ENCODE results near the gene MRPS21. TPM values are rescaled to one million over a fixed set of nuclear protein-coding genes. Genes with fewer than 3 reads are reported as not detected.

The MRPS21 gene
- total and polyA plus RNA-seq, 2 of the 8 experiments (the other 6 are each of a cell fraction or from before 2014, with no cell fraction given): 81.9 to 99.8 TPM

- ChIA-PET POLR2A (ENCODE audit: partially characterized antibody) (interaction anchor here (1.2 to 25.2 kb wide), 9 partner anchors 8 to 395 kb away, joined by 3 to 535 read pairs (median 11); partner anchors contain the start of genes APH1A, C1orf54, CA14 and RPRD2), CTCF (ENCODE audit: partially characterized antibody) (interaction anchor here (0.5 to 16.5 kb wide), 3 partner anchors 12 to 117 kb away, joined by 3 to 326 read pairs (median 43); partner anchors contain the start of genes APH1A, C1orf54 and CA14)
- no peak overlapping the region; the same call in 1 of the 2 replicates for H2BK15ac ChIP-seq (ENCODE audit: low read length)
- H3K4ac ChIP-seq (replicated peaks; ENCODE audit: insufficient read length, low read depth, low read length): no peak overlapping the region
- H3K9me3 ChIP-seq (ENCODE audit: insufficient read depth in 2 of 2, low read depth in 1 of 2, low read length in 1 of 2): no peaks in the 10 kb centered on the region
- peaks cover 8% of the 10 kb centered on the region; the same call in 1 of the 2 replicates for H3K23me2 ChIP-seq (ENCODE audit: low read depth, low read length)
- no peak overlapping the region; the same call in 1 of the 2 replicates for H2BK12ac ChIP-seq (ENCODE audit: low read depth, low read length)
- peak overlapping the region; percentile 56 to 83 (median 70) for H3K4me3 ChIP-seq (ENCODE audit: extremely low read depth in 1 of 4, insufficient read depth in 2 of 4, low read depth in 3 of 4, low read length in 4 of 4)
- H2BK120ac ChIP-seq (replicated peaks; ENCODE audit: low read depth, low read length): no peak overlapping the region
- H4K20me1 ChIP-seq (replicated peaks in 1 of 2; ENCODE audit: control insufficient read depth in 1 of 2, insufficient read depth in 2 of 2, low read length in 2 of 2): peaks cover 2% of the 10 kb centered on the region in 2 experiments
- TF ChIP-seq SP1 (IDR thresholded peaks at IDR 0.05; ENCODE audit: low read depth, low read length) (no peak), SP2 (IDR thresholded peaks at IDR 0.05; ENCODE audit: low read length) (no peak), POLR2AphosphoS5 (IDR thresholded peaks at IDR 0.05; ENCODE audit: low read depth, low read length) (no peak), SUZ12 (IDR thresholded peaks at IDR 0.05; ENCODE audit: low read length) (no peak), NANOG (IDR thresholded peaks at IDR 0.05; ENCODE audit: insufficient read depth, low read depth, low read length, poor library complexity, severe bottlenecking) (no peak), SIRT6 (IDR thresholded peaks at IDR 0.05; ENCODE audit: low read length) (no peak), RBBP5 (IDR thresholded peaks at IDR 0.05; ENCODE audit: borderline replicate concordance, low read depth, low read length) (no peak), CHD2 (IDR thresholded peaks at IDR 0.05; ENCODE audit: low read length) (no peak), RXRA (IDR thresholded peaks at IDR 0.05; ENCODE audit: insufficient read depth, low read depth, low read length) (no peak), RFX5 (IDR thresholded peaks at IDR 0.05; ENCODE audit: borderline replicate concordance, low read depth, low read length) (no peak), YY1 (IDR thresholded peaks at IDR 0.05; ENCODE audit: low read depth, low read length) (no peak), GTF2F1 (IDR thresholded peaks at IDR 0.05; ENCODE audit: borderline replicate concordance, low read depth, low read length) (no peak)
- DNase-seq (ENCODE audit: low read depth in 1 of 2, low spot score in 2 of 2) (no peak), FAIRE-seq (no peak)
- H3K9ac ChIP-seq (replicated peaks in 1 of 4; ENCODE audit: extremely low read depth in 1 of 4, low read depth in 3 of 4, low read length in 3 of 4): peak overlapping the region in 3 of 4 experiments; percentile 63 to 75 (median 74); a peak in 5 of 7 replicates
- H3K79me2 ChIP-seq (ENCODE audit: control insufficient read depth in 1 of 2, insufficient read depth in 2 of 2, low read length in 2 of 2): no peaks in the 10 kb centered on the region
- WGBS, 2 experiments (ENCODE audit: extremely low coverage in 1 of 2, insufficient coverage in 1 of 2, insufficient read length in 1 of 2, insufficient replicate concordance in 2 of 2, low coverage in 1 of 2, low lambda C conversion rate in 2 of 2, missing lambda C conversion rate in 1 of 2): 86% methylated on average over 12 of the region's 12 CpGs; no CpG with 5 or more reads in 1 of the 2 experiments
- H2BK5ac ChIP-seq (ENCODE audit: low read depth, low read length): no peak overlapping the region; the same call in 1 of the 2 replicates
- H3K56ac ChIP-seq (replicated peaks; ENCODE audit: insufficient read length, low read depth, low read length): no peak overlapping the region
- H4K8ac ChIP-seq (ENCODE audit: extremely low read depth, insufficient read depth, low read length): no peak overlapping the region
- peak overlapping the region; percentile 16; the same call in 1 of the 2 replicates for H2AK5ac ChIP-seq (ENCODE audit: low read depth, low read length)
- H2AFZ ChIP-seq (ENCODE audit: low read length): no peak overlapping the region
- H4K5ac ChIP-seq (ENCODE audit: insufficient read length, low read depth, low read length): no peak overlapping the region
- no peak overlapping the region for H2BK20ac ChIP-seq (ENCODE audit: low read length)
- H3K4me1 ChIP-seq (replicated peaks in 1 of 4; ENCODE audit: control insufficient read depth in 3 of 4, insufficient read depth in 4 of 4, low read length in 3 of 4): peaks cover 0 to 4% (median 2%) of the 10 kb centered on the region in 4 experiments; a peak in 2 of 7 replicates
- peaks cover 0 to 7% (median 7%) of the 10 kb centered on the region in 4 experiments; a peak in 4 of 7 replicates for H3K27me3 ChIP-seq (replicated peaks in 1 of 4; ENCODE audit: control insufficient read depth in 3 of 4, extremely low read depth in 1 of 4, insufficient read depth in 3 of 4, low read length in 3 of 4)
- H3K18ac ChIP-seq (ENCODE audit: extremely low read depth, low read length): no peak overlapping the region
- H3K36me3 ChIP-seq (ENCODE audit: control insufficient read depth in 2 of 4, insufficient read depth in 4 of 4, low read length in 3 of 4): peaks cover 6 to 19% (median 9%) of the 10 kb centered on the region in 4 experiments; a peak in 7 of 8 replicates
- H3K23ac ChIP-seq (ENCODE audit: insufficient read length): no peak overlapping the region
- H3K4me2 ChIP-seq (ENCODE audit: insufficient read depth in 1 of 2, low read depth in 2 of 2, low read length in 2 of 2): peak overlapping the region; percentile 83 to 84
- no peaks in the 10 kb centered on the region for H3K79me1 ChIP-seq (ENCODE audit: low read depth, low read length)
- no peak overlapping the region for H3K27ac ChIP-seq (ENCODE audit: low read depth, low read length)
- no peak overlapping the region for H4K91ac ChIP-seq (replicated peaks; ENCODE audit: insufficient read length, low read length)
- H3K14ac ChIP-seq (ENCODE audit: insufficient read length): no peak overlapping the region
These were observed 10.4 kb upstream of the MRPS21 start for GRCh38 chr1:150283260-150283659.

All from H1 (cell line).